HFF-Myc (cell line): Measurements from ENCODE around the gene SLC25A15.

ENCODE experiments used
- DNase-seq: peaks from one replicate; pipeline ENCODE4 v3.0.0-alpha.2; 2011; ENCODE audit warnings: low read depth; ENCODE audit errors: extremely low read depth
- H3K4me3 ChIP-seq: replicated peaks from 2 replicates; pipeline ENCODE4 v1.5.1; 2011; ENCODE audit warnings: low read depth, mild to moderate bottlenecking, control low read depth, low read length
- CTCF ChIP-seq: IDR thresholded peaks from 2 replicates; pipeline ENCODE4 v1.5.1; 2012; ENCODE audit warnings: mild to moderate bottlenecking, low read depth, low read length, control low read depth; ENCODE audit errors: missing control alignments

The SLC25A15 gene

GRCh38 chr13:40764587-40765403 is 24.6 kb upstream of the SLC25A15 start:
- TF ChIP-seq CTCF, result no peak
- H3K4me3 ChIP-seq, result no peak overlapping the region
- no peak for DNase-seq

GRCh38 chr13:40765602-40766001 is 23.8 kb upstream of the SLC25A15 start:
- H3K4me3 ChIP-seq, result no peak overlapping the region
- TF ChIP-seq CTCF, result no peak
- no peak for DNase-seq

GRCh38 chr13:40769970-40770369 is 19.4 kb upstream of the SLC25A15 start:
- DNase-seq, result no peak
- peak overlapping the region; percentile 97 for H3K4me3 ChIP-seq
- no peak for TF ChIP-seq CTCF

- H3K4me3 ChIP-seq, result peak overlapping the region; percentile 97
- DNase-seq, result no peak
- TF ChIP-seq CTCF, result no peak
These were observed 18.8 kb upstream of the SLC25A15 start for GRCh38 chr13:40770609-40770933.

- no peak for TF ChIP-seq CTCF
- peak; percentile 77 for DNase-seq
- H3K4me3 ChIP-seq, result peak within 1 kb of the TSS; percentile 97
These were observed 18.3 kb upstream of the SLC25A15 start, which contains the start of gene MRPS31 for GRCh38 chr13:40770934-40771618. Gene MRPS31 (minus strand): TSS chr13:40771190. CDS start chr13:40771136, 54 bp downstream.

GRCh38 chr13:40772765-40773473 is 16.5 kb upstream of the SLC25A15 start:
- no peak for DNase-seq
- no peak for TF ChIP-seq CTCF
- no peak overlapping the region for H3K4me3 ChIP-seq
